OCI-LY3 (cell line): Measurements from ENCODE around the gene NRAP.

Experiments
- CTCF ChIP-seq: fragments of 200-600, 300-600 bp; sonication (generic); IDR thresholded peaks from 2 replicates; pipeline ENCODE4 v1.5.1; 2014; ENCODE audit warnings: antibody characterized with exemption, low read length, low read depth
- EZH2phosphoT487 ChIP-seq: fragments of 200-600 bp; shearing (Covaris generic); IDR thresholded peaks from 2 replicates; pipeline ENCODE4 v1.6.1; 2018; ENCODE audit warnings: antibody characterized with exemption, mixed run types, low read depth

DNA sequence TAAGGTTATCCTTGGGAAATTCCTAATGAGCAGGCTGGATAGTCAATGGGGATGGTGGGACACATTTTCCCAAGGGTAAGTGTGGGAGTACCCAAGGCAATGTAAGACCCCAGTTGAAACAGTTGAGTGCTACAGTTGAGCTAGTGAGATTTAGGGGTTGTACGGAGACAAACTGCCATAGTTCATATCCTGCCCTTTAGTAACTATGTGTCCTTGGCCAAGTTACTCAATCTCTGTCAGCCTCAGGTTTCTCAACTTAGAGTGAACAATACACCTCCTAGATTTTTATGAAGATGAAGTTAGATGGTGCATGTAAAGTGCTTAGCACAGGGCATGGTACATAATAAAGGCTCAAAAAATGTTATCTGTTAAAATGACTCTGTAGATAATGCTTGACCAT, 90.5 kb downstream of the NRAP start:
- TF ChIP-seq CTCF (no peak), EZH2phosphoT487 (no peak)
